ENCODE measurements around the gene ARPC3.
"Not testable (repeated sequence)": the region's sequence is repeated elsewhere in the genome, so short reads cannot be mapped to it uniquely, and the experiment has no call there.

Gene ARPC3

DNA sequence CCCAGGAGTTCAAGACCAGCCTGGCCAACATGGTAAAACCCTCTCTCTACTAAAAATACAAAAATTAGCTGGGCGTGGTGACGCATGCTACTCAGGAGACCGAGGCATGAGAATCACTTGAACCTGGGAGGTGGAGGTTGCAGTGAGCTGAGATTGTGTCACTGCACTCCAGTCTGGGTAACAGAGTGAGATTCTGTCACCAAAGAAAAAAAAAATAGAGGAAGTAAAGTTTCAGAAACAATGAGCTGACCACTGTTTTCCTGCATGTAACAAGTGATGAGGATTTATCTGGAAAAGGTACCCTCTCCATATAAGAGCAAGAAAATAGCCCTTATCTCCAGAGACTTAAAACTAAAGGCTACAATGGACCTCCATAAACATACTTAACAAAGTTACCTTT lies 33.0 kb downstream of the ARPC3 start:
- not testable (repeated sequence) for DNase-seq (ENCODE audit: low spot score)

DNA sequence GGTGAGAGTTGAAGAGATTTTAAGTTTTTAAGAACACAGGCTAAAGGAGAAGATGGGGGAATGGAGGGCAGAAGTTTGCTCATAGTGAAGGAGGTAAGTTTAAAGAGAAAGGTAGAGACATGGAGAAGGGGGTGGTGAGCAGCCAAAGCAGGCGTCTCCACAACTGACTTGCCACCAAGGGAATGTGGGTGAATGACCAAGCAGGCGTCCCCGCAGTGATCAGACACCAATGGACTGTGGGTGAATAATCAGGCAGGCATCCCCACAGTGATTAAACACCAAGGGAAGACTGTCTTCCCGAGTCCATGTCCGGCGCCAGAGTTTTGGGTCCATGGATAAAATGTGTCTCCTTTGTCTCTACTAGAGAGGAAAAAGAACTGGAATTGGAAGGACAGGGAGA lies 40.1 kb downstream of the ARPC3 start:
- DNase-seq (ENCODE audit: low spot score) = not testable (repeated sequence)

DNA sequence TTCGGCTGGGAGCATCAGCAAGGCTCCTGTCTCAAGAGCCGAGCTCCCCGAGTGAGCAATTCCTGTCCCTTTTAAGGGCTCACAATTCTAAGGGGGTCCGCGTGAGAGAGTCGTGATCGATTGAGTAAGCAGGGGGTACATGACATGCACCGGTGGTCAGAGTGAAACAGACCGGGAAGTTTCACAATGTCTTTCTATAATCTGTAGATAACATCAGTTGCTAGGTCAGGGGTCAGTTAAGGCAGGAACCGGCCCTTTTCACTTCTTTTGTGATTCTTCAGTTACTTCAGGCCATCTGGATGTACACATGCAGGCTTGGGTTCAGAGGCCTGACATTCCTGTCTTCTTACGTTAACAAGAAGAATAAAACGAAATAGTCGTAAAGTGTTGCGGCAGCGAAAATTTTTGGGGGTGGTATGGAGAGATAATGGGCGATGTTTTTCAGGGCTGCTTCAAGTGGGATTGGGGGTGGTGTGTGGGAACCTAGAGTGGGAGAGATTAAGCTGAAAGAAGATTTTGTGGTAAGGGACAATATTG lies 44.9 kb downstream of the ARPC3 start:
- not testable (repeated sequence) for DNase-seq (ENCODE audit: low spot score)

DNA sequence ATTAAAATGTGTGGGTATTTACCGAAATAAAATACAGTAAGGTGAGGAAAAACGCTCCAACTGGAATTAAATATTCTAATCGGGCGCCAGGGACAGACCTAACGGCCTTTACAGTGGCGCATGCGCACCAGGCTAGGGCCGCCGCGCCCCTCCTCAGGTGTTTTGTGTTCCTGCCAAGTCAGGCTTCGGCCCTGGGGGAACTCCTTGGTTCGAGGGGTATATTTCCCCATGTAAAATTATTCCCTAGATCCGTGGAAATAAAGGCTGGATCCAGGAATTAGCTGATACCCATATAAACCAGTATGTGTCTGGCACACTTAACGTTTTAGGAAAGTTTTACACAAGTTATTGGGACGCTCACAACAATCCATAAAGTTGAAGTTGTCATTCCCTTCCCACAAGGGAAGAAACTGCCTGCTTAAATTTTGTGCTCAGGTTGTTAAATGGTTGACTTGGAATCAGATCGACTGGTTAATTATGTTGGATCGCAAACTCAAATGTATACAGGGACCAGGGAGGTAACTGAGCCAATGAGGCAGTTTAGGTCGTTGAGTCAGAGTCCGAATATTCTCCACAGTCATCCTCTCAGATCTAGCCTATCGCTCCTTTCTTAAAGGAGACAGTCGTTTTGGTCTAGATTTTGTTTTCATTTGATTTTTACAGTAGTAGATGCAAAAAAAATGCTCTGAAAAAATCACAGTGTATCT lies 46.0 kb downstream of the ARPC3 start:
- DNase-seq (ENCODE audit: low spot score) = peak; percentile 93

DNA sequence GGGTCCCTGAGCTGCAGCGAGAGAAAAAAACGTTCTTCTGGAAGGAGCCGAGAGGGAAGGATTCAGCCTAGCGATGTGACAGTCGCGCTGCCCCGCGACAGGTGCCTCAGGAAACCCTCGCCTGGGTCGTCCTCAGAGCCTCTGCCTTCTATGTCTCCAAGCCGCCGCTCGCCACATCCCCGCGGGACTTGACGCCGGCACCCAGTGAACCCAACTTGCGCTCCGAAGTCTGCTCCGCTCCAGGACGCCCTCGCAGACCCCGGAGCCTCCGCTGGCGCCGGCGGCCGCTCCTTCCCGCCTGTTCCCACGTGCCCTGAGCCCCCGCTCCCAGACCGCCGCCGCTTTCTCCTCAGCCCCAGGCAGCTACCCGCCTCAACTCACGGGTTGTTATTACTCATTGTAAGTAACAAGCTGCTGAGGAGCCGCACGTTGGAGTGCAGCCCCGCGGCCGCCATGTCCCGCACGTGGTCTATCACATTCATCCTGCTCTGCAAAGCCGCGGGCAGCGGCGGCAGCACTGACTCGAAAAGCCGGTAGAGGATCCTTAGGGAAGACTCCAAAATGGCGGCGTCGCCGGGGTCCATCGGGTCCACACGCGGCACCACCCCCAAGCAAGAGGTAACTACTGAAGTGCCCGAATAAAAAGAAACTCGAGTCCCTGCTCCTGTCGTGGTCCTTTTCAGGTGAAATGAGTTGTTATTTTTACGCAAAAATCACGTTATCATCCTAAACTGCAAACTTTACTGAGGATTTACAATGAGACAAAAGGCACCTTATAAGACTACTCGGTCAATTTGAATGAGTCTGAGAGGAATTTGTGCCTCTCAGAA lies 46.8 kb downstream of the ARPC3 start, which contains the start of gene ANAPC7:
Gene ANAPC7, minus strand, starts transcription at position 563 of the 830 bp plus-strand sequence. Its CDS starts 81 bp downstream, at position 482.
- DNase-seq (ENCODE audit: low spot score) = peak; percentile 96

Data from COLO829 (cell line).